ENCODE measurements around the gene DAZAP2.
"Not testable (repeated sequence)": the region's sequence is repeated elsewhere in the genome, so short reads cannot be mapped to it uniquely, and the experiment has no call there.

Gene DAZAP2

DNA sequence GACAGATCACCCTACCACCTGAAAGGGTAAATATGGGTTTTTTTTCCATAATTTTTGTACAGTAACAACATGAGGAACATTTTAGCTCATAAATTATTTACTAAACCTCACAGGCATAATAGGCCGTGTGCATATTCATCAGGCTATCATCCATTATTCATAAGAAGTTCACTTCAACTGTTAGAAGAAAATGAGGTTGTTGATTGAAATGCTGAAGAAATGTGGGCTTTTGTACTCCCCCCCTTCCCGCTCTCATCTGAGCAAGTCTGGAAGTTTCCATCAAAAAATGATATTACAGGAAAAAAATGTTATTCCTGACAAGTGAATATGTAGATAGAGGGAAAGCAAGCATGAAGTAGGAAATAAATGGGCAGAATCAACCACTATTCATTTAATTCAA, 12.9 kb upstream of the DAZAP2 start:
- POLR2A ChIA-PET: interaction anchor here (0.6 kb wide), 1 partner anchor 99 kb away, joined by 3 read pairs; no protein-coding TSS in a partner anchor
- no peak overlapping the region for H3K4me3 ChIP-seq (ENCODE audit: low read depth, low read length)
- peaks cover 5% of the 10 kb centered on the region for H3K4me1 ChIP-seq (ENCODE audit: control insufficient read depth, insufficient read depth, low read length)
- H3K27ac ChIP-seq (ENCODE audit: extremely low read depth, low read depth, low read length): no peak overlapping the region
- CTCF ChIA-PET: interaction anchor here (0.7 kb wide), 2 partner anchors 27 to 125 kb away, joined by 3 read pairs; no protein-coding TSS in a partner anchor
- TF ChIP-seq ZNF174 (tag by site-specific recombination; IDR thresholded peaks at IDR 0.05): no peak
- no peak for TF ChIP-seq ZNF16 (tag by site-specific recombination; IDR thresholded peaks at IDR 0.05; ENCODE audit: low read depth)
- TF ChIP-seq ZNF426 (tag by site-specific recombination; IDR thresholded peaks at IDR 0.05): no peak
- TF ChIP-seq, protein P1, sequence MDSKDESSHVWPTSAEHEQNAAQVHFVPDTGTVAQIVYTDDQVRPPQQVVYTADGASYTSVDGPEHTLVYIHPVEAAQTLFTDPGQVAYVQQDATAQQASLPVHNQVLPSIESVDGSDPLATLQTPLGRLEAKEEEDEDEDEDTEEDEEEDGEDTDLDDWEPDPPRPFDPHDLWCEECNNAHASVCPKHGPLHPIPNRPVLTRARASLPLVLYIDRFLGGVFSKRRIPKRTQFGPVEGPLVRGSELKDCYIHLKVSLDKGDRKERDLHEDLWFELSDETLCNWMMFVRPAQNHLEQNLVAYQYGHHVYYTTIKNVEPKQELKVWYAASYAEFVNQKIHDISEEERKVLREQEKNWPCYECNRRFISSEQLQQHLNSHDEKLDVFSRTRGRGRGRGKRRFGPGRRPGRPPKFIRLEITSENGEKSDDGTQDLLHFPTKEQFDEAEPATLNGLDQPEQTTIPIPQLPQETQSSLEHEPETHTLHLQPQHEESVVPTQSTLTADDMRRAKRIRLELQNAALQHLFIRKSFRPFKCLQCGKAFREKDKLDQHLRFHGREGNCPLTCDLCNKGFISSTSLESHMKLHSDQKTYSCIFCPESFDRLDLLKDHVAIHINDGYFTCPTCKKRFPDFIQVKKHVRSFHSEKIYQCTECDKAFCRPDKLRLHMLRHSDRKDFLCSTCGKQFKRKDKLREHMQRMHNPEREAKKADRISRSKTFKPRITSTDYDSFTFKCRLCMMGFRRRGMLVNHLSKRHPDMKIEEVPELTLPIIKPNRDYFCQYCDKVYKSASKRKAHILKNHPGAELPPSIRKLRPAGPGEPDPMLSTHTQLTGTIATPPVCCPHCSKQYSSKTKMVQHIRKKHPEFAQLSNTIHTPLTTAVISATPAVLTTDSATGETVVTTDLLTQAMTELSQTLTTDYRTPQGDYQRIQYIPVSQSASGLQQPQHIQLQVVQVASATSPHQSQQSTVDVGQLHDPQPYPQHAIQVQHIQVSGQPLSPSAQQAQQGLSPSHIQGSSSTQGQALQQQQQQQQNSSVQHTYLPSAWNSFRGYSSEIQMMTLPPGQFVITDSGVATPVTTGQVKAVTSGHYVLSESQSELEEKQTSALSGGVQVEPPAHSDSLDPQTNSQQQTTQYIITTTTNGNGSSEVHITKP (tag by site-specific recombination; IDR thresholded peaks at IDR 0.05): no peak
- no peak for TF ChIP-seq HOXA7 (CRISPR knock-in tag; IDR thresholded peaks at IDR 0.05; ENCODE audit: borderline replicate concordance)
- no peak for TF ChIP-seq ZNF48 (tag by site-specific recombination; IDR thresholded peaks at IDR 0.05)
- no peak for TF ChIP-seq ZNF214 (tag by site-specific recombination; IDR thresholded peaks at IDR 0.05; ENCODE audit: borderline replicate concordance)
- TF ChIP-seq ZNF677 (tag by site-specific recombination; IDR thresholded peaks at IDR 0.05): no peak
- TF ChIP-seq ZNF169 (tag by site-specific recombination; IDR thresholded peaks at IDR 0.05): no peak
- TF ChIP-seq HOXD13 (CRISPR knock-in tag; IDR thresholded peaks at IDR 0.05; ENCODE audit: borderline replicate concordance): no peak
- TF ChIP-seq, protein P2, sequence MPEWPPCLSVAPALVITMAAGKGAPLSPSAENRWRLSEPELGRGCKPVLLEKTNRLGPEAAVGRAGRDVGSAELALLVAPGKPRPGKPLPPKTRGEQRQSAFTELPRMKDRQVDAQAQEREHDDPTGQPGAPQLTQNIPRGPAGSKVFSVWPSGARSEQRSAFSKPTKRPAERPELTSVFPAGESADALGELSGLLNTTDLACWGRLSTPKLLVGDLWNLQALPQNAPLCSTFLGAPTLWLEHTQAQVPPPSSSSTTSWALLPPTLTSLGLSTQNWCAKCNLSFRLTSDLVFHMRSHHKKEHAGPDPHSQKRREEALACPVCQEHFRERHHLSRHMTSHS (tag by site-specific recombination; IDR thresholded peaks at IDR 0.05): no peak
- TF ChIP-seq, protein P3, sequence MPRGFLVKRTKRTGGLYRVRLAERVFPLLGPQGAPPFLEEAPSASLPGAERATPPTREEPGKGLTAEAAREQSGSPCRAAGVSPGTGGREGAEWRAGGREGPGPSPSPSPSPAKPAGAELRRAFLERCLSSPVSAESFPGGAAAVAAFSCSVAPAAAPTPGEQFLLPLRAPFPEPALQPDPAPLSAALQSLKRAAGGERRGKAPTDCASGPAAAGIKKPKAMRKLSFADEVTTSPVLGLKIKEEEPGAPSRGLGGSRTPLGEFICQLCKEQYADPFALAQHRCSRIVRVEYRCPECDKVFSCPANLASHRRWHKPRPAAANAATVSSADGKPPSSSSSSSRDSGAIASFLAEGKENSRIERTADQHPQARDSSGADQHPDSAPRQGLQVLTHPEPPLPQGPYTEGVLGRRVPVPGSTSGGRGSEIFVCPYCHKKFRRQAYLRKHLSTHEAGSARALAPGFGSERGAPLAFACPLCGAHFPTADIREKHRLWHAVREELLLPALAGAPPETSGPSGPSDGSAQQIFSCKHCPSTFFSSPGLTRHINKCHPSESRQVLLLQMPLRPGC (tag by site-specific recombination; IDR thresholded peaks at IDR 0.05): no peak
- no peak for TF ChIP-seq WT1 (tag by site-specific recombination; IDR thresholded peaks at IDR 0.05)
- TF ChIP-seq PRDM1 (tag by site-specific recombination; IDR thresholded peaks at IDR 0.05): no peak
- TF ChIP-seq, protein P4, sequence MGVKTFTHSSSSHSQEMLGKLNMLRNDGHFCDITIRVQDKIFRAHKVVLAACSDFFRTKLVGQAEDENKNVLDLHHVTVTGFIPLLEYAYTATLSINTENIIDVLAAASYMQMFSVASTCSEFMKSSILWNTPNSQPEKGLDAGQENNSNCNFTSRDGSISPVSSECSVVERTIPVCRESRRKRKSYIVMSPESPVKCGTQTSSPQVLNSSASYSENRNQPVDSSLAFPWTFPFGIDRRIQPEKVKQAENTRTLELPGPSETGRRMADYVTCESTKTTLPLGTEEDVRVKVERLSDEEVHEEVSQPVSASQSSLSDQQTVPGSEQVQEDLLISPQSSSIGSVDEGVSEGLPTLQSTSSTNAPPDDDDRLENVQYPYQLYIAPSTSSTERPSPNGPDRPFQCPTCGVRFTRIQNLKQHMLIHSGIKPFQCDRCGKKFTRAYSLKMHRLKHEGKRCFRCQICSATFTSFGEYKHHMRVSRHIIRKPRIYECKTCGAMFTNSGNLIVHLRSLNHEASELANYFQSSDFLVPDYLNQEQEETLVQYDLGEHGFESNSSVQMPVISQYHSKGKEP (tag by site-specific recombination; IDR thresholded peaks at IDR 0.05): no peak
- TF ChIP-seq, protein P5, sequence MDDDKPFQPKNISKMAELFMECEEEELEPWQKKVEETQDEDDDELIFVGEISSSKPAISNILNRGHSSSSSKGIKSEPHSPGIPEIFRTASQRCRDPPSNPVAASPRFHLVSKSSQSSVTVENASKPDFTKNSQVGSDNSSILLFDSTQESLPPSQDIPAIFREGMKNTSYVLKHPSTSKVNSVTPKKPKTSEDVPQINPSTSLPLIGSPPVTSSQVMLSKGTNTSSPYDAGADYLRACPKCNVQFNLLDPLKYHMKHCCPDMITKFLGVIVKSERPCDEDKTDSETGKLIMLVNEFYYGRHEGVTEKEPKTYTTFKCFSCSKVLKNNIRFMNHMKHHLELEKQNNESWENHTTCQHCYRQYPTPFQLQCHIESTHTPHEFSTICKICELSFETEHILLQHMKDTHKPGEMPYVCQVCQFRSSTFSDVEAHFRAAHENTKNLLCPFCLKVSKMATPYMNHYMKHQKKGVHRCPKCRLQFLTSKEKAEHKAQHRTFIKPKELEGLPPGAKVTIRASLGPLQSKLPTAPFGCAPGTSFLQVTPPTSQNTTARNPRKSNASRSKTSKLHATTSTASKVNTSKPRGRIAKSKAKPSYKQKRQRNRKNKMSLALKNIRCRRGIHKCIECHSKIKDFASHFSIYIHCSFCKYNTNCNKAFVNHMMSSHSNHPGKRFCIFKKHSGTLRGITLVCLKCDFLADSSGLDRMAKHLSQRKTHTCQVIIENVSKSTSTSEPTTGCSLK (tag by site-specific recombination; IDR thresholded peaks at IDR 0.05): no peak
- H3K9me3 ChIP-seq (ENCODE audit: control insufficient read depth, insufficient read depth, low read depth, low read length): no peaks in the 10 kb centered on the region
- peaks cover 0 to 5% of the 10 kb centered on the region in 2 experiments; a peak in 1 of 3 replicates for H3K36me3 ChIP-seq (ENCODE audit: control insufficient read depth in 2 of 2, insufficient read depth in 1 of 2, low read length in 2 of 2)

DNA sequence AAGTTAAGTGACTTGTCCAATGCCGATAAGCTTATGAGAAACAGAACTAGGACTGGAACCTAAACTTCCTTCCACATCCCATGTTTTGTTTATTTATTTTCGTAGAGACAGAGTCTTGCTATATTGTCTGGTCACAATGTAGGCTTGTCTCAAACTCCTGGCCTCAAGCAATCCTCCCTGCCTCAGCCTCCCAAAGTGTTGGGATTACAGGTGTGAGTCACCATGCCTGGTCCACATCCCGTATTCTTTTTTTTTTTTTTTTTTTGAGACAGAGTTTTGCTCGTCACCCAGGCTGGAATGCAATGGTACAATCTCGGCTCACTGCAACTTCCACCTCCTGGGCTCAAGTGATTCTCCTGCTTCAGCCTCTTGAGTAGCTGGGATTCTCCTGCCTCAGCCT, 11.5 kb upstream of the DAZAP2 start:
- not testable (repeated sequence) for H3K9me3 ChIP-seq (ENCODE audit: control insufficient read depth, insufficient read depth, low read depth, low read length); H3K27ac ChIP-seq (ENCODE audit: extremely low read depth, low read depth, low read length); H3K36me3 ChIP-seq (ENCODE audit: control insufficient read depth in 2 of 2, insufficient read depth in 1 of 2, low read length in 2 of 2); H3K4me1 ChIP-seq (ENCODE audit: control insufficient read depth, insufficient read depth, low read length); H3K4me3 ChIP-seq (ENCODE audit: low read depth, low read length)
- POLR2A ChIA-PET: interaction anchor here (0.8 kb wide), 1 partner anchor 9 kb away, joined by 11 read pairs; the partner anchor contains the start of gene POU6F1
- CTCF ChIA-PET: interaction anchor here (1.6 kb wide), 1 partner anchor 10 kb away, joined by 4 read pairs; no protein-coding TSS in a partner anchor

Data from HEK293 (cell line).